Panc1 (cell line): ENCODE results near the gene FTO. TPM values are rescaled to one million over a fixed set of nuclear protein-coding genes. Genes with fewer than 3 reads are reported as not detected.

ENCODE experiments used
- ATAC-seq: fragments of 200-7000 bp; cut with Tn5 transposase; 2 replicates; pipeline ENCODE4 v1.9.1; 2020; ENCODE audit warnings: mild to moderate bottlenecking, moderate library complexity
- BruUV-seq: library from RNA; stranded (reverse); fragments of 400-500 nt; replicated peaks from 2 replicates; lab custom pipeline; 2021; lab: Mats Ljungman, UMichigan
- CTCF ChIA-PET: fragments of 300-600 bp; sonication (Branson Sonifier 250); formaldehyde crosslinking; loops from one replicate; lab custom pipeline; 2022; ENCODE audit warnings: antibody characterized with exemption; lab: Charles Lee
- POLR2A ChIA-PET: fragments of 300-600 bp; sonication (Branson Sonifier 250); formaldehyde crosslinking; loops from one replicate; lab custom pipeline; 2022; ENCODE audit warnings: antibody characterized with exemption; lab: Charles Lee
- DNase-seq: peaks from one replicate; pipeline ENCODE4 v3.0.0-alpha.2; 2010; ENCODE audit warnings: low read depth, low spot score
- H3K27ac ChIP-seq: 2 replicates; pipeline ENCODE4 v1.5.1; 2011; ENCODE audit warnings: mild to moderate bottlenecking, low read length, inconsistent platforms
- H3K27me3 ChIP-seq: fragments of 200-500 bp; sonication (Bioruptor generic); 2 replicates; pipeline ENCODE4 v1.6.0; 2014; ENCODE audit warnings: low read length, inconsistent platforms; ENCODE audit not compliant: control insufficient read depth, insufficient read depth
- H3K36me3 ChIP-seq: fragments of 200-500 bp; sonication (Bioruptor generic); 2 replicates; pipeline ENCODE4 v1.5.1; 2014; ENCODE audit warnings: inconsistent platforms, mild to moderate bottlenecking, low read length, moderate library complexity; ENCODE audit not compliant: control insufficient read depth, insufficient read depth
- H3K4me1 ChIP-seq: 2 replicates; pipeline ENCODE4 v1.5.1; 2011; ENCODE audit warnings: inconsistent platforms, mild to moderate bottlenecking, low read length, moderate library complexity; ENCODE audit not compliant: control insufficient read depth, insufficient read depth
- H3K4me3 ChIP-seq, 2 experiments: 2 replicates each; pipeline ENCODE4 v1.5.1; 2011 to 2012; ENCODE audit warnings: low read depth in 2 of 2, low read length in 2 of 2, mild to moderate bottlenecking in 2 of 2, inconsistent platforms in 1 of 2, moderate library complexity in 1 of 2
- H3K9me3 ChIP-seq: fragments of 200-500 bp; sonication (Bioruptor generic); 2 replicates; pipeline ENCODE4 v1.5.1; 2014; ENCODE audit warnings: low read depth, mild to moderate bottlenecking, inconsistent platforms, low read length, moderate library complexity; ENCODE audit not compliant: control insufficient read depth, insufficient read depth
- POLR2AphosphoS5 ChIP-seq: IDR thresholded peaks from 2 replicates; pipeline ENCODE4 v1.6.1; 2012; ENCODE audit warnings: mild to moderate bottlenecking, low read depth, low read length, moderate library complexity
- SIN3A ChIP-seq: IDR thresholded peaks from 2 replicates; pipeline ENCODE4 v1.6.1; 2012; ENCODE audit warnings: low read depth, mild to moderate bottlenecking, low read length, moderate library complexity, borderline replicate concordance; ENCODE audit not compliant: insufficient read depth
- TCF7L2 ChIP-seq: IDR thresholded peaks from 2 replicates; pipeline ENCODE4 v1.6.1; 2011; ENCODE audit warnings: mild to moderate bottlenecking, low read depth, low read length, inconsistent platforms
- in situ Hi-C: cut with HindIII; loops from 2 replicates; pipeline ENCODE4 v1.10.0; 2016; ENCODE audit warnings: low sequenced_read_pairs, low pct_unique_long_range_greater_than_20kb
- intact Hi-C: fragments of 100-400 bp; cut with micrococcal nuclease; formaldehyde crosslinking; loops from one replicate; pipeline ENCODE4 v1.10.0; 2022; ENCODE audit not compliant: unreplicated experiment
- total RNA-seq: library from RNA; stranded (reverse); gene quantifications from one replicate; pipeline ENCODE4 v1.2.1, GENCODE V29; 2021; ENCODE audit not compliant: unreplicated experiment
- TF ChIP-seq, protein P1 (sequence below): fragments of 450-650 bp; IDR thresholded peaks from 2 replicates; pipeline ENCODE4 v1.5.1; 2017; ENCODE audit warnings: mild to moderate bottlenecking
- TF ChIP-seq, protein P2 (sequence below), 2 experiments: IDR thresholded peaks; 2 replicates each; pipeline ENCODE4 v1.6.1; 2011 to 2012; ENCODE audit warnings: low read depth in 2 of 2, control low read depth in 1 of 2, low read length in 1 of 2, mild to moderate bottlenecking in 1 of 2, moderate library complexity in 1 of 2; ENCODE audit not compliant: insufficient read depth in 1 of 2

Gene FTO
- total RNA-seq, 1 experiment from 2014 or later = 38.2 TPM

DNA sequence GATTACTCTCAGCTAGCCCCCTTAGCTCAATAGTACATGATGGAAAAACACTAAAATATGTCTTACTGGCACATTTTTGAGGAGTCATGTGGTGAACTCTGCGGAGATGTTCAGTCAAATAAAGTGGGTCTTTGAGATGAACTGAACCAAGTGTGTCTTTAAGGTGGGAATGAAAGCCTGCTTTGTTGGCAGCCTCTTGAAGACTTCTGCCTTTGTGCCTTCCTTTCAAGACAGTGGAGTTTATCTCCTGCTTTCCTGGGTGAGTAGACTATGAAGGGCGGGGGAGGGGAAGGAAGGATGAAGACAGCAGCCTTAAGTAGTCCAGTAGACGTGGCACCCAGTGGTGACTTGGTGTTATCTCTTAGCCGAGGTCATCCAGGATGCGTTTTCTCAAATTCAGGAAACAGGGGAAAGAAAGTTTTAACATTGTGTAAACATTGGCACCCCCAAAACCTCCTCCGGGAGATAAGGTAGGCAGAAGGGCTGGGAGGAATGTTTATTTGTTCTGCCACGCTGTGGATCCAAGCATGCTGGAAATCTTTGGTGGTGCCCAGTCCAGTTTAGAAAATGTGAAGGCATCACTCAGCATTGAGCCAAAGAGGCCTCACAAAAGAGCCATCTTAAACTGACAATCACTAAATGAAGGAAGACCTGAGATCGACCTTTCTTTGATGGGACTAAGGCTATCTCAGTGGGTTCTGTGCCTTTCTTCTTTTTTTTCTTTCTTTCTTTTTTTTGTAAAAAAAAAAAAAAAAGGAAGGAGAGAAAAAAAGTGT is 220.6 kb downstream of the FTO start:
- POLR2A ChIA-PET = no interaction called here
- intact Hi-C loops = loop anchor here (5.0 kb wide), 1 partner anchor 268 kb away; no protein-coding TSS in a partner anchor
- TF ChIP-seq SIN3A (no peak), POLR2AphosphoS5 (no peak), TCF7L2 (no peak)
- TF ChIP-seq, protein P1, sequence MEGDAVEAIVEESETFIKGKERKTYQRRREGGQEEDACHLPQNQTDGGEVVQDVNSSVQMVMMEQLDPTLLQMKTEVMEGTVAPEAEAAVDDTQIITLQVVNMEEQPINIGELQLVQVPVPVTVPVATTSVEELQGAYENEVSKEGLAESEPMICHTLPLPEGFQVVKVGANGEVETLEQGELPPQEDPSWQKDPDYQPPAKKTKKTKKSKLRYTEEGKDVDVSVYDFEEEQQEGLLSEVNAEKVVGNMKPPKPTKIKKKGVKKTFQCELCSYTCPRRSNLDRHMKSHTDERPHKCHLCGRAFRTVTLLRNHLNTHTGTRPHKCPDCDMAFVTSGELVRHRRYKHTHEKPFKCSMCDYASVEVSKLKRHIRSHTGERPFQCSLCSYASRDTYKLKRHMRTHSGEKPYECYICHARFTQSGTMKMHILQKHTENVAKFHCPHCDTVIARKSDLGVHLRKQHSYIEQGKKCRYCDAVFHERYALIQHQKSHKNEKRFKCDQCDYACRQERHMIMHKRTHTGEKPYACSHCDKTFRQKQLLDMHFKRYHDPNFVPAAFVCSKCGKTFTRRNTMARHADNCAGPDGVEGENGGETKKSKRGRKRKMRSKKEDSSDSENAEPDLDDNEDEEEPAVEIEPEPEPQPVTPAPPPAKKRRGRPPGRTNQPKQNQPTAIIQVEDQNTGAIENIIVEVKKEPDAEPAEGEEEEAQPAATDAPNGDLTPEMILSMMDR = no peak
- TF ChIP-seq, protein P2, sequence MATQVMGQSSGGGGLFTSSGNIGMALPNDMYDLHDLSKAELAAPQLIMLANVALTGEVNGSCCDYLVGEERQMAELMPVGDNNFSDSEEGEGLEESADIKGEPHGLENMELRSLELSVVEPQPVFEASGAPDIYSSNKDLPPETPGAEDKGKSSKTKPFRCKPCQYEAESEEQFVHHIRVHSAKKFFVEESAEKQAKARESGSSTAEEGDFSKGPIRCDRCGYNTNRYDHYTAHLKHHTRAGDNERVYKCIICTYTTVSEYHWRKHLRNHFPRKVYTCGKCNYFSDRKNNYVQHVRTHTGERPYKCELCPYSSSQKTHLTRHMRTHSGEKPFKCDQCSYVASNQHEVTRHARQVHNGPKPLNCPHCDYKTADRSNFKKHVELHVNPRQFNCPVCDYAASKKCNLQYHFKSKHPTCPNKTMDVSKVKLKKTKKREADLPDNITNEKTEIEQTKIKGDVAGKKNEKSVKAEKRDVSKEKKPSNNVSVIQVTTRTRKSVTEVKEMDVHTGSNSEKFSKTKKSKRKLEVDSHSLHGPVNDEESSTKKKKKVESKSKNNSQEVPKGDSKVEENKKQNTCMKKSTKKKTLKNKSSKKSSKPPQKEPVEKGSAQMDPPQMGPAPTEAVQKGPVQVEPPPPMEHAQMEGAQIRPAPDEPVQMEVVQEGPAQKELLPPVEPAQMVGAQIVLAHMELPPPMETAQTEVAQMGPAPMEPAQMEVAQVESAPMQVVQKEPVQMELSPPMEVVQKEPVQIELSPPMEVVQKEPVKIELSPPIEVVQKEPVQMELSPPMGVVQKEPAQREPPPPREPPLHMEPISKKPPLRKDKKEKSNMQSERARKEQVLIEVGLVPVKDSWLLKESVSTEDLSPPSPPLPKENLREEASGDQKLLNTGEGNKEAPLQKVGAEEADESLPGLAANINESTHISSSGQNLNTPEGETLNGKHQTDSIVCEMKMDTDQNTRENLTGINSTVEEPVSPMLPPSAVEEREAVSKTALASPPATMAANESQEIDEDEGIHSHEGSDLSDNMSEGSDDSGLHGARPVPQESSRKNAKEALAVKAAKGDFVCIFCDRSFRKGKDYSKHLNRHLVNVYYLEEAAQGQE (IDR thresholded peaks at IDR 0.05; ENCODE audit: insufficient read depth in 1 of 2, low read depth in 2 of 2, low read length in 1 of 2) = no peak

DNA sequence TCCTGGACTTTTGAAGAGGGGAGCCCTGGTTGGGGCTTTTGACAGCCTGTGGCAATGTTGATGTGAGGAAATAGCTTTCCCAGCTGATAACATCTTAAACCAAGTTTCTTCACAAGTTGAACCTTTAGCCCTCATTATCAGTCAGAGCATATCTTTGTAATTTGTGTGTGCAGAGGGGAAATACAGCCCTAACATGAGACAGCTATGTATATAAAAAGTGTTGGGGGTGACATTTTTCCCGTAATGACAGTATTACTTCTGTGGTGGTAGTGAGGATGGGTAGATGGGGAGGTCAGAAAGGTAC is 221.1 kb downstream of the FTO start:
- ChIA-PET POLR2A (no interaction called here), CTCF (no interaction called here)
- H3K27ac ChIP-seq = no peak overlapping the region
- ATAC-seq (no peak), DNase-seq (no peak)
- no TSS peak for BruUV-seq
- in situ Hi-C loops = no loop called here
- H3K9me3 ChIP-seq = no peaks in the 10 kb centered on the region
- H3K4me3 ChIP-seq = no peak overlapping the region
- no peaks in the 10 kb centered on the region for H3K36me3 ChIP-seq
- no peaks in the 10 kb centered on the region for H3K4me1 ChIP-seq
- intact Hi-C loops = no loop called here
- H3K27me3 ChIP-seq = no peaks in the 10 kb centered on the region
- no peak for TF ChIP-seq TCF7L2
- TF ChIP-seq POLR2AphosphoS5 = no peak
- TF ChIP-seq, protein P2 (IDR thresholded peaks at IDR 0.05; ENCODE audit: insufficient read depth in 1 of 2, low read depth in 2 of 2, low read length in 1 of 2) = no peak
- TF ChIP-seq, protein P1 = no peak
- TF ChIP-seq SIN3A = no peak

More for the DNA sequence above, 220.6 kb downstream of the FTO start:
- BruUV-seq = no TSS peak
- no peaks in the 10 kb centered on the region for H3K36me3 ChIP-seq
- H3K4me3 ChIP-seq = no peak overlapping the region
- H3K27ac ChIP-seq = no peak overlapping the region
- no peaks in the 10 kb centered on the region for H3K27me3 ChIP-seq
- in situ Hi-C loops = no loop called here
- ATAC-seq = no peak
- CTCF ChIA-PET = no interaction called here
- no peaks in the 10 kb centered on the region for H3K9me3 ChIP-seq
- DNase-seq = no peak
- H3K4me1 ChIP-seq = no peaks in the 10 kb centered on the region
